Stimulated activated CD4-positive, alpha-beta T cell treated with anti-CD3 and anti-CD28 coated beads, Interleukin-4, amount 100 ng/mL, for 48 hours (primary cell): ENCODE measurements around the gene CCNL1.
A peak's percentile ranks its signal among the peaks of the same experiment; 100 is the strongest.

ENCODE experiments used
- DNase-seq, 2 donors: peaks; one replicate each; pipeline ENCODE4 v3.0.0-alpha.2; 2020; ENCODE audit warnings: low read depth in 2 of 2

CCNL1 gene

GRCh38 chr3:157145606-157146322 is 14.2 kb downstream of the CCNL1 start:
- DNase-seq: no peak

- DNase-seq: no peak
Observed at GRCh38 chr3:157142315-157142714, 17.6 kb downstream of the CCNL1 start.

GRCh38 chr3:157139938-157140534 is 19.9 kb downstream of the CCNL1 start:
- no peak for DNase-seq

- no peak for DNase-seq
Observed at GRCh38 chr3:157136647-157137387, 23.1 kb downstream of the CCNL1 start.

- no peak for DNase-seq
Observed at GRCh38 chr3:157135671-157136396, 24.1 kb downstream of the CCNL1 start.

GRCh38 chr3:157134620-157135191 is 25.2 kb downstream of the CCNL1 start:
- DNase-seq: no peak

- DNase-seq: no peak
Observed at GRCh38 chr3:157133434-157134320, 26.3 kb downstream of the CCNL1 start.

- DNase-seq: no peak
Observed at GRCh38 chr3:157132936-157133335, 27.0 kb downstream of the CCNL1 start.

GRCh38 chr3:157132341-157132740 is 27.6 kb downstream of the CCNL1 start:
- DNase-seq: no peak

GRCh38 chr3:157131861-157132260 is 28.1 kb downstream of the CCNL1 start:
- no peak for DNase-seq

GRCh38 chr3:157130467-157131251 is 29.3 kb downstream of the CCNL1 start:
- peak; percentile 51 to 53 for DNase-seq

- DNase-seq: peak in 1 of 2 donors; percentile 17
Observed at GRCh38 chr3:157129803-157130466, 30.0 kb downstream of the CCNL1 start.

- DNase-seq: peak in 1 of 2 donors; percentile 11
Observed at GRCh38 chr3:157128771-157129681, 30.9 kb downstream of the CCNL1 start.

- DNase-seq: peak; percentile 52 to 69
Observed at GRCh38 chr3:157127831-157128767, 31.8 kb downstream of the CCNL1 start.

GRCh38 chr3:157127268-157127667 is 32.7 kb downstream of the CCNL1 start:
- DNase-seq: no peak

GRCh38 chr3:157126365-157126764 is 33.6 kb downstream of the CCNL1 start:
- no peak for DNase-seq

- no peak for DNase-seq
Observed at GRCh38 chr3:157125101-157125500, 34.8 kb downstream of the CCNL1 start.
